MM.1S (cell line): Measurements from ENCODE around the gene NOC4L.

Source experiments
- DNase-seq: peaks from one replicate; pipeline ENCODE4 v3.0.0-alpha.2; 2015
- H2AFZ ChIP-seq: fragments of 300-600 bp; sonication (generic); 2 replicates; pipeline ENCODE4 v1.6.0; 2016; ENCODE audit warnings: antibody characterized with exemption, low read length
- H3F3A ChIP-seq: fragments of 300-600 bp; sonication (generic); 2 replicates; pipeline ENCODE4 v1.6.1; 2016; ENCODE audit warnings: mild to moderate bottlenecking, antibody characterized with exemption, low read length, moderate library complexity, mixed read lengths; ENCODE audit not compliant: insufficient read depth
- H3K27ac ChIP-seq: fragments of 300-600 bp; sonication (generic); 2 replicates; pipeline ENCODE4 v1.5.1; 2016; ENCODE audit warnings: mild to moderate bottlenecking, low read length
- H3K27me3 ChIP-seq: fragments of 300-600 bp; sonication (generic); replicated peaks from 2 replicates; pipeline ENCODE4 v1.6.0; 2016; ENCODE audit warnings: low read length; ENCODE audit not compliant: insufficient read depth
- H3K36me3 ChIP-seq: fragments of 300-600 bp; sonication (generic); replicated peaks from 2 replicates; pipeline ENCODE4 v1.6.1; 2016; ENCODE audit warnings: mild to moderate bottlenecking, low read length, mixed read lengths; ENCODE audit not compliant: insufficient read depth
- H3K4me1 ChIP-seq: fragments of 300-600 bp; sonication (generic); 2 replicates; pipeline ENCODE4 v1.6.1; 2016; ENCODE audit warnings: low read length, mixed read lengths
- H3K4me2 ChIP-seq: fragments of 300-600 bp; sonication (generic); 2 replicates; pipeline ENCODE4 v1.6.0; 2016; ENCODE audit warnings: low read depth, low read length
- H3K4me3 ChIP-seq: fragments of 300-600 bp; sonication (generic); 2 replicates; pipeline ENCODE4 v1.5.1; 2016; ENCODE audit warnings: low read length, mixed read lengths
- H3K79me2 ChIP-seq: fragments of 300-600 bp; sonication (generic); 2 replicates; pipeline ENCODE4 v1.6.1; 2016; ENCODE audit warnings: mixed run types, low read length, mixed read lengths
- H3K9ac ChIP-seq: fragments of 300-600 bp; sonication (generic); 2 replicates; pipeline ENCODE4 v1.6.1; 2016; ENCODE audit warnings: low read length, mixed read lengths
- H3K9me2 ChIP-seq: fragments of 300-600 bp; sonication (generic); replicated peaks from 2 replicates; pipeline ENCODE4 v1.6.1; 2016; ENCODE audit warnings: mild to moderate bottlenecking, low read length, mixed read lengths; ENCODE audit not compliant: insufficient read depth
- H3K9me3 ChIP-seq: fragments of 300-600 bp; sonication (generic); replicated peaks from 2 replicates; pipeline ENCODE4 v1.6.1; 2016; ENCODE audit warnings: mild to moderate bottlenecking, low read length, mixed read lengths; ENCODE audit not compliant: insufficient read depth
- H4K20me1 ChIP-seq: fragments of 300-600 bp; sonication (generic); 2 replicates; pipeline ENCODE4 v1.6.1; 2016; ENCODE audit warnings: mild to moderate bottlenecking, low read length, moderate library complexity, mixed read lengths; ENCODE audit not compliant: insufficient read depth
- CTCF ChIP-seq: fragments of 300-600 bp; sonication (generic); IDR thresholded peaks from 2 replicates; pipeline ENCODE4 v1.5.1; 2016; ENCODE audit warnings: antibody characterized with exemption, low read length, mixed read lengths
- EZH2 ChIP-seq: fragments of 300-600 bp; sonication (generic); optimal IDR thresholded peaks from 2 replicates; pipeline ENCODE3; 2017; ENCODE audit warnings: low read depth, mild to moderate bottlenecking, antibody characterized with exemption, low read length, mixed read lengths
- EZH2phosphoT487 ChIP-seq: fragments of 300-600 bp; sonication (generic); IDR thresholded peaks from 2 replicates; pipeline ENCODE4 v1.6.1; 2018; ENCODE audit warnings: antibody characterized with exemption, low read length

Gene NOC4L

GRCh38 chr12:132173135-132174014 is 29.1 kb downstream of the NOC4L start:
- peak; percentile 22 for DNase-seq
- H3K27me3 ChIP-seq: peaks cover 11% of the 10 kb centered on the region
- no peak overlapping the region for H2AFZ ChIP-seq
- H3K9ac ChIP-seq: no peak overlapping the region
- H3K4me3 ChIP-seq: no peak overlapping the region
- no peaks in the 10 kb centered on the region for H3K4me1 ChIP-seq
- H3K36me3 ChIP-seq: no peaks in the 10 kb centered on the region
- H3K9me2 ChIP-seq: no peaks in the 10 kb centered on the region
- H3K79me2 ChIP-seq: no peaks in the 10 kb centered on the region
- H3K4me2 ChIP-seq: no peak overlapping the region
- no peak for TF ChIP-seq EZH2phosphoT487
- TF ChIP-seq EZH2: no peak
- no peaks in the 10 kb centered on the region for H3K9me3 ChIP-seq
- H3F3A ChIP-seq: no peaks in the 10 kb centered on the region
- H4K20me1 ChIP-seq: no peaks in the 10 kb centered on the region
- H3K27ac ChIP-seq: no peak overlapping the region

- peaks cover 14% of the 10 kb centered on the region for H3K27me3 ChIP-seq
- no peak overlapping the region for H3K27ac ChIP-seq
- no peaks in the 10 kb centered on the region for H3K36me3 ChIP-seq
- no peaks in the 10 kb centered on the region for H3K79me2 ChIP-seq
- peak overlapping the region; percentile 21; the same call in 1 of the 2 replicates for H3K4me2 ChIP-seq
- H3K9ac ChIP-seq: no peak overlapping the region
- no peaks in the 10 kb centered on the region for H3K4me1 ChIP-seq
- TF ChIP-seq EZH2 (no peak), CTCF (no peak), EZH2phosphoT487 (no peak)
- H3F3A ChIP-seq: no peaks in the 10 kb centered on the region
- H3K9me3 ChIP-seq: no peaks in the 10 kb centered on the region
- H2AFZ ChIP-seq: no peak overlapping the region
- H3K9me2 ChIP-seq: no peaks in the 10 kb centered on the region
- no peak for DNase-seq
- H4K20me1 ChIP-seq: no peaks in the 10 kb centered on the region
- H3K4me3 ChIP-seq: no peak overlapping the region
Measured at GRCh38 chr12:132174015-132174838, 30.0 kb downstream of the NOC4L start.

GRCh38 chr12:132174839-132175490 is 30.7 kb downstream of the NOC4L start:
- Histone ChIP-seq H3K79me2 (no peaks in the 10 kb centered on the region), H3K4me3 (no peak overlapping the region), H3K9me3 (no peaks in the 10 kb centered on the region), H3K36me3 (no peaks in the 10 kb centered on the region), H3K27ac (no peak overlapping the region), H3K4me2 (peak overlapping the region; percentile 21; the same call in 1 of the 2 replicates), H2AFZ (no peak overlapping the region), H3K27me3 (peaks cover 14% of the 10 kb centered on the region), H3F3A (no peaks in the 10 kb centered on the region), H3K9me2 (no peaks in the 10 kb centered on the region), H4K20me1 (no peaks in the 10 kb centered on the region), H3K9ac (no peak overlapping the region), H3K4me1 (no peaks in the 10 kb centered on the region)
- TF ChIP-seq CTCF (no peak), EZH2phosphoT487 (no peak)
- DNase-seq: no peak
